Stimulated activated CD4-positive, alpha-beta T cell treated with anti-CD3 and anti-CD28 coated beads, Interleukin-1b, Interleukin-23, amount 100 ng/mL, for 1 hour (primary cell): ENCODE data around the gene DYNC1I1.

Source experiments
- DNase-seq, 2 donors: peaks; one replicate each; pipeline ENCODE4 v3.0.0-alpha.2; 2020; ENCODE audit warnings: low read depth in 2 of 2

The DYNC1I1 gene

DNA sequence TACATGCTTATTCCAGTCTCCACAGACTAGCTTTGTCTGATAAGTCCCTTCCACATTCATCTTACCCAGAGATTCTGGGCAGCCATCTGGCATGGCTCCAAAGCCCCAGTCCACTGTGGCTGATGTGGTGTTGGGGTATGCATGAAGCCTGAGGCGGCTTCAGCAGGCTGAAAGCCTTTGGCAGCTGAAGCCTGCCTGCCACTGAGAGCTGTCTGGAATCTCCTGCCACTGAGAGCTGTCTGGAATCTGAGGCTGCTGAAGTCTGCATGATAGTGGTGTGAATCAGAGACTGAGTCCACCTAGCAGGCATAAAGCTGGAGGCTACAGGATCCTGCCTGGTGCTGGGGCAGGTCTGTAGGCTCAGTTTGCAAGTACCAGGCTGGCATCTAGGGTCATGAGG is 87.1 kb downstream of the DYNC1I1 start:
- no peak for DNase-seq

DNA sequence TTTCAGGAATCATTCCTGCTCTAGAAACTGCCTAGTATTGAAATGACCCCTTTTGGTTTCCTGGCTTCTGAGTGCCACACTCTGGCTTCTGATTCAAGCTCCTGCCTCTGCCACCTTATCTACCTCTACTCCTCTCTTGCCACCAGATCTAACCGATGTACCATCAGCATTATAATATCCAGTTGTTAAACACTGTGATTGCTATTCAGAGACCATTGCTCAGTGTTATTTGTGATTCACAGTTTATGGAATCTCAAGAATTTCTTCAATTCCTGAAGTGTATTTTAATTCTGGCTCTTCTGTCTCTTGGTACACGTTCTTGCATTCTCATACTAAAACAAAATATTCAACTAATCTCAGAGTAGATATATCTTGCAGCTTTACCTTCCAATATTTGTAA is 88.7 kb downstream of the DYNC1I1 start:
- no peak for DNase-seq

DNA sequence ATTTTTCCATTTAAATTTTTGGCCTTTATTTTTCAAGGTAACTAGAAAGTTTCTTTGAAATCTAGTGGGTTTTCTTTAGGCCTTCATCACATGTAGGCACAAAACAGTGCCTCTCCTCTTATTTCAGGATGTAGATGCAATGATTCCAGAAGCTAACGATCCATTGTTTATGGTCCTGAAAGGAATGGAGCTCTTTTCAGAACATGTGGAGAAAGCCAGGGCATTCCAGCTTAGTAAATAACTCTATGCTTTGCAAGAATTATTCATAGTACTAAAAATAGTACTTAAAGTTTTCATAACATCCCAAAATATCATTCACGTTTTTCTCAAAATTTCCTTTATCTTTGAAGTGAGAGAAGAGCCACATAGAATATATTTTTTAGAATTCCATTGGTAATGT is 91.3 kb downstream of the DYNC1I1 start:
- no peak for DNase-seq

DNA sequence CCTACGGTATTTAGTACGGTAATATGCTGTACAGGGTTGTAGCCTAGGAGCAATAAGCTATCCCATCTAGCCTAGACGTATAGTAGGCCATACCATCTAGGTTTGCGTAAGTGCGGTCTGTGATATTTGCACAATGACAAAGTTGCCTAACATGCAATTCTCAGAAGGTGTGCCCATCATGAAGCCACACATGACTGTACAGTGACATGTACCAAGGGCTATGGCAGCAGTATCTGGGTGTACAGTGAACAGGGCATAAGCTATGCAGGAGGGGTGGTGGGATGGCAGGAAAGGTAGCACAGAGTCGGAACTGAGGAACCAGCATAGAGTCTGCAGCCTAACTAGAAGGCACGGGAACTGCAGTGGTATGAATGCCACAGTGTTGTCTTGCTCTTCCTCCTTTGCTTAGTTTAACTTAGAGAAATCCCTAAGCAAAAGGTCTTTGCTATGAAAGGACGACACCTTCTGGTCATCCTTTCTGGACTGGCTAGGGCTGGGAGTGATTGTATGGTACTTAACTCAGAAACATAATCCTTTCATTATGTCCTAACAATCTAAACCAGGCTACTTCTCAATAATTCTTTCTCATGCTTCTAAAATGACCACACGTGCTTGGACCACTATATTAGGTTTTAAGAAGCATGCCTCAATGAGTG is 93.5 kb downstream of the DYNC1I1 start:
- DNase-seq: no peak

DNA sequence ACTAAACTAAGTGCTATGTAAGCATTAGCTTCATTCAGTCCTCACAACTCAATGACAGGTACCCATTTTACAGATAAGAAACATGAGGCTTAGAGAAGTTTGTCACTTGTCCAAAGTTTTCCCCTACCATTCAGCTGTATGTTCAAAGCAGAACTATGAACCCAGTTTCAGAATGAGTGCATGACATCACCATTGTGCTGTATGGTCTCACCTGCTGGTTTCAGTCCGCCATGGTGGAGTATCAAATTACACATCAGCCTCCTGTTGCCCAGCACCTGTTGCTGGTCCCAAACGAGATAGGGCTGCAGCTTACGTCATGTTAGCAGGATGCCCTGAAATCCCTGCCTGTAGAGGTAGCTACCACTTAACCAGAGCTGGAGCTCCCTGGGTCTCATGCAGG is 95.0 kb downstream of the DYNC1I1 start:
- DNase-seq: no peak

DNA sequence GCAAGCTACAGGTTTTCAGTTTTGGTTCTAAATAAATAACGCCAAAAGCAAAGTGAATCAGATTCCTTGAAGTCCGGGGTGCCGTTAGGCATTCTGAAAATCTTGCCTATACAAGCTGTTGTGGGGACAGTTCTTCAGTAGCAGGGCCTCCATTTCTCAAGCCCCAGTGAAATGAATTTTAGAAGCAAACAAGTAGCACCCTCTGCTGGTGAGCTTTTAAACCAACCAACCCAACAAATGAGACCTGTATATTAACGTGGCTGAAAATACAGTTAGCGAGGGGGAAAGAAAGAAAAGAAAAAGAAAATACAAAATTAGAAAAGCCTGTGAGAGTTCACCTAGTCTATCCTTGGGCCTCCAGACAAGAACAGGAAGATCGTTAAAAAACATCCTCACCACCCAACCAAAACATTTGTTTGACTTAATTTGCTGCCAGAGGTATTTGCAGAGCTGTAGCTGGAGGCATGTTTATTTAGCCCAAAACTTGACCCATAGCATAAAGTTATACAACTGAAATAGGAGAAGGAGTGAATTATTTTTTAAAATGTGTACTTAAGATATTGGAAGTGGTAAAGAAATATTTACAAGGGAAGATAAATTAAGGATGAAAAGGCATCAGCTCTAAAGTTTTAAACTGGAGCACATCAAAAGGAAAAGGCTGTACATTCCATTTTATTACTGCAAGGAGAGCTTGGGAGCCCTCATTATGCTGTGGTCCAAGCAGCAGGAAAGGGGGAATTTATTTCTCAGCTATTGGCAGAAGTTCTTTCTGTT is 98.9 kb downstream of the DYNC1I1 start:
- DNase-seq: no peak

DNA sequence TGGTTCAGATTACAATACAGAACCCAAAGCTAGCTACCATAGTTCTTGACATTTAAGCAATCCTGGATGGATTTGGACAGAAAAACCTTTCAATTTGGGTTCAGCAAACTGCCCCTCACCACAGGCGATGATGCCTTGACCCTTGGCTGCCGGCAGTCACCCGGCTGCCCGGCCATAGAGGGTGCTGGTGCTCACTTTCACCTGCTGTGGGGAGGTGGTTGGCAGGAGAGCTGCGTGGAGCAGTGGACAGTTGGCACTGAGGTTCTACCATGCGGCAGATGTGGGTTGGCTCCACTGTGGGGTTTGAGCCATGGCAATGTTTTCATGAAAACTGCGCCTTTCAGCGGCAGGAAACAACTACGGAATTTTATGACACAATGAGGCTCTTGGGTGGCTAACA is 99.5 kb downstream of the DYNC1I1 start:
- DNase-seq: no peak

DNA sequence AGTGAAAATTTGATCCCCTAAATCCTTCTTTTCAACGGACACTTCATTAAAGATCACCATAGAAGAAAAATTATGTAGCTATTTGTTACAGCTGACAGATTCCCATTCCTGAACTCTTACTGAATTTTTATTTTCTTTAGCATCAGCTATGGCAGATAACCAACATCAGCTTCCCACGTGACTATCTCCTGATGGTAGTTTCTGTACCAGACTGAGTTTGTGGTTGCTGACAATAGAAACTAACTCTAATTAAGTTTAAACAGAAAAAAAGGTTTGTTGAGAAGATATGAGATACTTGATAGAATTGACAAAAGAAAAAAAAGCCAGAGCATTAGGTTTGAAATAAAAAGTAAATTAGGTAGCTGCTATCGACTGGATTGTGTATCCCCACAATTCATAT is 101.8 kb downstream of the DYNC1I1 start:
- DNase-seq: no peak

DNA sequence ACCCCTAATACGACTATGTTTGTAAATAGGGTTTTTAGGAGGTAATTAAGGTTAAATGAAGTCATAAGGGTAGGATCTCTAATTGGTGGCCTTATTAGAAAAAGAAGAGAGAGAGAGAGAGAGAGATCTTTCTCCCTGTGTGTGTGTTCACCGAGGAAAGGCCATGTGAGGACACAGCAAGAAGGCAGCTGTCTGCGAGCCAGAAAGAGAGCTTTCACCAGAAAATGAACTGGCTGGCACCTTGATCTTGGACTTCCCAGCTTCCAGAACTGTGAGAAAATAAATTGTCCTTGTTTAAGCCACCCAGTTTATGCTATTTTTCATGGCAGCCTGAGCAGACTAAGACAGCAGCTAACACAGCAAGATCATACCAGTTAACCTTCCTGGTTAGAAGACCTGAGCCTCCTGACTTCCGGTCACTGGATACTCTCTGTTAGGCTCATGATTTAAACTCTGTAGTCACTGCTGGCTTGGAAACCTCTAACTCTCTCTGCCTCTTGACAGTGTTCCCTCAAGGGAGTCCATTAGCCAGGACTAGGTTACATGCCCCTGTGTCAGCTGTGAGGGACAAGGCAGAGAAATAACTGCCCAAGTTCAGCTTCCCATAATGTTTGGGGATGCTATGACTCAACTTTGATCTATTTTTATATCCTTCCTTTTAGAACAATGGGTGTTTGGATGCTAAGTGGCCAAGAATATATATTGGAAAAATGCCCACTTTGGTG is 102.3 kb downstream of the DYNC1I1 start:
- DNase-seq: no peak

DNA sequence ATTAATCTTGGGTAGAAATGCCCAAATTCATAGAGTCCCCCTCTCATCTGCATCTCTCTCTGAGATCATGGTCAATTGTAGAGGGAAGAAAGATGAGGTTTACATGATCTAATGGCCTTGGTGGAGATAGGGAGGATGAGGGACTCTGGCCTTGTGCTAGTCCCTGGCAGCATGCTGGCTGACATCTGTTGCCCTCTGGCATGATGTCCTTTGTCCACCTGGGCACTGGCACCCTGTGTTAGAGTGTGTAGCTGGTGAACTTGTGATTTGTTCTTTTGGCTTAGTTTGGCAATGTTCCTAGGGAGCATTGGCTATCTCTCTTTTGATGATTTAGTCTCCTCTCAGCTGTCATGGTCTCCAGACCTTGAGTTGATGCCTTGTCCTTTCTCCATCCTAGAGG is 103.2 kb downstream of the DYNC1I1 start:
- DNase-seq: no peak

DNA sequence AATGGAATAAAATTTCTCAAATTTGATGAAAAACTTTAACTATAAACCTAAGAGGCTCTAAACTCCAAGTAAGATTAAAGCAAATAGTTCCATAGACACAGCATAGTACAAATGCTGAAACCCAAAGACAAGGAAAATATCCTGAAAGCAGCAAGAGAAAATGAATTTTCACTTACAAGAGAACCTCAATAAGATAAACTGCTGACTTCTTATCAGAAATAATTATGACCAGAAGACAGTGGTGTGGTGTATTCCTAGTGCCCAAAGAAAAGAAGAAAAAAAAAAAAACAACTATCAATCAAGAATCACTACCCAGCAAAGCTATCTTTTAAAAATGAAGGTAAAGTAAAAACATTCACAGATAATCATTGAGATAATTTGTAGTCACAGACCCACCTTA is 106.3 kb downstream of the DYNC1I1 start:
- DNase-seq: no peak

DNA sequence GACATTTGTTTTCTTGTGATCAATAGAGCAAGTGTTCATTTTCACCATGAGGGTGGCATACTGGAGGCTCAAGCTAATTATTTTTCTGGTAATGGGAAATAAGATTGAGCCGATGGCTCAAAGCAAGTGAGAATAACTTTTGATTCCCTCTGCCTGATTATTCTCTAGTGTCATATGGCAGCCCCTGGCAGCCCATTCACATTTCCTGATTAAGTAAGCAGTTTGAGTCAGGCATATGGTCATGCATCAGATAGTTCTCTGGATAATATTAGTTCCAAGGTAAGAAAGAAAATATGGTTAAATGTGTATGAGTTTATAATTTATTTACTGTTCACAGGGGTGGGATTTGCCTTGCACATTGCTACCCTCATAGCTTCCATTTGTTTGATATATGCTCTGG is 109.2 kb downstream of the DYNC1I1 start:
- no peak for DNase-seq

DNA sequence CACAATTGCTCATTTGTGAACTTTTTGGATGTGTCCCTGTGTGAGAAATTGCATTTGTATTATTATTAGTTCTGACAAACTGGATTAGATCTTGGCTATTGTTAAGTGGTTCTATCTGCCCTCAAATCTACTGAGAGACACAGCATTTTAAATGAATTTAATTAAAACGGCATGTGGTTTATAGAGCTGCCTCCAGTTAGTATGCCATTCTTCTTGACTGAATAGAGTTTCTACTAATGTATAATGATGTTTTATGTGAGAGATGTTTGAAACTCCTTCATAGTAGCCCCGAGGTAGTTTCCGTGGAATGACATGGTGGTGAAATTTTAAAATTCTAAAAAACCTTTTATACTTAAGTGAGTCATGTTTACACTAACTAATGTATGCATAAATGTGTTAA is 110.9 kb downstream of the DYNC1I1 start:
- DNase-seq: no peak

DNA sequence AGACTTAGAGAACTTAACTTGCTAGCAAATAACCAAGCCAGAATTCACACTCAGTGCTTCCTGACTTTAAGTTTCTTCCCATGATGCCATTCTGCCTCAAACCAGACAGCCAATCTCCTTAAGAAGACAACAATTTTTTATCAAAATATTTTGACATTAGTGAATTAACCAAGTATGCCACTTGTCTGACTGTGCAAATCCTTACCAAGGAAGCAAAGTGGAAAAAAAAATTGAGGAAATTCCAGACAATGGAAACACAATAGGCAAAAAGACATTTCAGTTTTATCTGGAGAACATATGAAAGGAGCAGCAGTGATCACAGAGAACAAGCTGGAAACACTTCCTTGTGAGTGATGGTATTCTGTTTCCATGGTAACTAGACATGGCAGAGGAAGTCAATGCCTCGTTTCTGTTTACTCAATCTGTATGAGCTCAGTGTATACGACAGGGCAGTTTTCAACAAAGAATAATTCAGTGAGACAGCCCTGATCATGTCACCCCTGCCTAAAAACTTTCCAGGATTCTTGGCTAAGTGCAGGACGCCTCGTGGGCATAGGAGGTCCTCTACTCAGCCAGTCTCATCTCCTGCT is 114.2 kb downstream of the DYNC1I1 start:
- no peak for DNase-seq

DNA sequence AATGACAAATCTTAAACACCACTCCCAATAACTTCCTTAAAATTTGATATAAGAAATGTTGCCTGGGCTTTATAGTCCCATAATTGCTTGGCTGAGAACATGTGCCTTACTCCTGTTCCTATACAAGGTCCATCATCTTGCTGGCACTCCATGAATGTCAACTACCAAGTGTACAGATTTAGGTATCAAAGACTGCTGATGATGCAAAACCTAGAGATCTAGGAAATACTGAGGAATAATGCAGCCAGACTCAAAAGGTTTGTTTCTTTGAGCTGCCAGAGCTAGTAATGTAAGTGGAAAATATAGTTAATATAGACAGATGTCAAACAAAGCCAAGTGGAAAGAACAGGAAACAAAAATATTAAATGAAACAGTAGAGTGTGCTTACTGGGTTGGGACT is 121.1 kb downstream of the DYNC1I1 start:
- no peak for DNase-seq

DNA sequence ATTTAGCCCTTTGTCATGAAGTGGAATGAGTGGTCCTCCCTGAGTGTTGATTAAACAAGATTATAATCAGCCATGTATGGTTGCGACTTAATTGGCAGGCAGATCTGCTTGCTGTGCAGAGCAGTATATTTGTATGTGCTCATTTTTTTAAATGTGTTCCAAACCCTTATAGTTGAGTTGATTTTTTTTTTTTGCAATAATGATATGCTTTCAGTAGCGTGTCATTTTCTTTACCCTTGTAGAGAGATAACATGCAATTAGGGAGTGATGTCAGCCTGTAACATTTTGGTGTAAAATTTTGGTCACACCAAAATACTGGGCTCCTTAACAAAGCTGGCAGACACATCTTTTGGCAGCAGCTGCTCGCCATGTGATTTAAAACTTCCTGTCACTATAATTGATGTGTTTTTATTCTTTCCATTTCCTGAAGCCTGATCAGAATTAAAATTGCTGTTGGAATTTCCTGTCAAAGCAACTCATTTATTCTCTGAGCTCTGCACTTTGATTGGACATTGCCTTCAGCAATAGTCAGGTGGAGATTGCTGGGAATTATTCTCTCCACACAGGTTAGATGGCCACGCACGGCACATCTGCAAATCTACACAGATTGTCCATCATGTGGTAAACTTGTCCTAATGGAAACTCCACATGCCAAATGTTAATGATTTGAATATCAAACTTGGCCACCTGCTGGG is 125.3 kb downstream of the DYNC1I1 start:
- no peak for DNase-seq

DNA sequence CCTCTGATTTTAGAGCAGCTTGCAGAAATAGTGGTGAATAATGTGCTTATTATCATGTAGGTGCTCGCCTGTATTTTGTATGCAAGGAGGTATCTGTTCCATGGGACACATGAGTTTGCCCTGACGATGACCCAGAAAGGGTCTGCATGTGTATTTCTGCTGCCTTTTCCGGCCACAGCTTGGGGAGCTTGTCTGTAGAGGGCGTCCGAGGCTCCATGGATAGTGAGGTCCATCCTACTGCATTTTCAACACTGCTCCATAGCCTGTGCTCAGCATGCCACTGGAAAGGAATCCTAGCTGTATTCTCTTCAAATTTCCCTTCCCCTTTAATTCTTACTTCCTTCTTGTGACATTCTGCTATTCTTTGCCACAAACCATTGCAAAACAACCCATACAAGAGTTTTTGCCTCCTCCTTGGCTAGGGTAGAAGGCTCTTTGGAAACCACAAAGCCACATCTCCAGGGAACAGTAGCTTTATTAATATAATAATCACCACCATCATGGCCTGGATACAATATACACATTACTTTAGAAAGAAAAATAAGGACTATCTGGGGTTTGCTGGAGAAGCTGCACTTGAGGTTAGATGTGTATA is 127.7 kb downstream of the DYNC1I1 start:
- no peak for DNase-seq

DNA sequence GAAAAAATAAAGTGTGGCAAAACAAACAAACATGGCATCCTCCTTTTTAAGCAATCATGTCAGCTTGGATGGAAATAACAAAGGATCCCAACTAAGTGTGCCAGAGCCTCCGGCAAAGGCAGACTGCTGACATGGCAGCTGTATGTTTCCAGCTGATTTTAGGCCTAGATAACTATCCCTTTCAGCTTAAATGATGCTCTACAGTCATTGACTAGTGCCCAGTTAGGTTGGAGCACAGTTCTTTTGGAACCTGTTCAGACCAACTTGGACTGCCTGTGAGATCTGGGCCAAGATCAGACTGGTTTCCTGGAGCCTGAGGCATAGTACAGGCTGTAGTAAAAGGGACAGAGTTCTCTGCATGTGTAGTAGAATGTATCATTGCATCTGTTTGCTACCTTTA is 128.7 kb downstream of the DYNC1I1 start:
- DNase-seq: no peak

DNA sequence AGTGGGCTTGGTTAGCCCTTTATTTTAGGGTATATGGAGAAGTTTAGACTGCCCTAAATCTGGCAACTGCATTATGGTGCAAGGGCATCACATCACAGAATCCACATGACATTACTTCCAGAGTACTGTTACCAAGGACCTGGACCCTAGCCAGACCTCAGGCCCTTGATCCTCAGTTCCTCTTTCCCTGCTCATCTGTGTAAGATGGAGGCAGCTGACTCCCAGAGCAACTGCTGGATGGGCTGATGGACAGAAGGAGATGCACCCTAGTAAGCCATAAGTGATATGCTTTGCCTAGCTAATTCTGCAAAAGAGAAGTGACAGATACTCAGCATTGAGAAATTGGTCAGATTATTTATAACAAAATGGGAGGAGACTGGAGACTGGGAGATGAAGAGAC is 131.7 kb downstream of the DYNC1I1 start:
- DNase-seq: no peak

DNA sequence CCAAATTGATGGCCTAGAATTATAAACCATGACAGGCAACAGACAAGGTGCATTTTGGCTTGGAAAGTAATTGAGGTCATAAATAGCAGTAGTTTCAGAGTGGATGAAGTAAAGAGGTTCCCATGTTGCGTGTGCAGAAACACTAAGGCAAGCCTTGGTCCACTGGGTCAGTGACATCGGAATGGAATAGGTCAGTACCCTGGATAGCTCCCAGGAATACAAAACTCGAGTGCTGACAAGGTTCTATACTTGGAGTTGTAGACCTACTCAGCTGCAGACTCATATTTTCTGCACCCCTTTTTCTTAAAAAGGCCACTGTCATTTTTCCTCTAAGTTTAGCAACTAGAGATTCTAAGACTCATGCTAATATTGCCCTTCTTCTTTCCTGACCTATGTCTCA is 132.8 kb downstream of the DYNC1I1 start:
- no peak for DNase-seq

DNA sequence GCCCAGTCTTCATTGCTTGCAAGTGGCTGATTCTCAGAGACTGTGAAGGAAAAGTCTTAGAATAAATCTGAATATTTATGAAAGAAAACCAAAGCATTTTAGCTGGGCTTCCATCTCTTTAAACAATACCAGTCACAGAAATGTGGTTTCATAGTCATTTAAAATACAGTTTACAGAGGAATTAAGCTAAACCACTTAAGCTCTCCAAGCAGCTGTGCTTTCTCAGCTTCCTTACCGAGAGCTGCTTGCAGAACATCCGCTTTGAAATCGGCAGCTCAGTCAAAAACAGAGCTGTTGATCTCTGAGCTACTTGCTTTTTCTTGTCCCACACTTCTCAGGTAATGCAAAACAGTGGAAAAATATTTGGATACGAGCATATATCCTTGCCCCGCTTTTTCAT is 134.5 kb downstream of the DYNC1I1 start:
- DNase-seq: no peak

DNA sequence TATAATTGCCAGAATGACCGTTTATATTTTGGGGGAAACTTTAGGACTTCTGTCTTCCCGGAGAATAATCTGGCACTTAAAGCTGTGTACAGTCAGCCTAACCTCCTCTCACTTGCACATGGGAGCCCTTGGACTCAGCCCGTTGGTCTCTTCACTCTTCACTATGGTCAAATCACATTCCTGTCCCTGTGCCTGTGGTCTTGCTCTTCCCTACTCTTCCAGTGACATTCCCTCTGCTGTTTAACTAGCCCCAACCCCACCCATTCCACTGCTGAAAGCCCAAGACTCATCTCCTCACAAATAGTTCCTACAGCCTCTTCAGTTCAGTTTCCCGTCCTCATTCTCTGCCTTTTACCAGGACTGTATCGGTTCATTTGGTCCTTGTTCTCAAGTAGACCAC is 135.0 kb downstream of the DYNC1I1 start:
- no peak for DNase-seq
